ENCODE results near the gene BHLHE40. TPM values are rescaled to one million over a fixed set of nuclear protein-coding genes. Genes with fewer than 3 reads are reported as not detected.

Gene BHLHE40
- total and polyA plus RNA-seq, 2 of the 13 experiments (the other 11 are each of a cell fraction or from before 2014, with no cell fraction given) = 1.8 to 51.0 TPM

DNA sequence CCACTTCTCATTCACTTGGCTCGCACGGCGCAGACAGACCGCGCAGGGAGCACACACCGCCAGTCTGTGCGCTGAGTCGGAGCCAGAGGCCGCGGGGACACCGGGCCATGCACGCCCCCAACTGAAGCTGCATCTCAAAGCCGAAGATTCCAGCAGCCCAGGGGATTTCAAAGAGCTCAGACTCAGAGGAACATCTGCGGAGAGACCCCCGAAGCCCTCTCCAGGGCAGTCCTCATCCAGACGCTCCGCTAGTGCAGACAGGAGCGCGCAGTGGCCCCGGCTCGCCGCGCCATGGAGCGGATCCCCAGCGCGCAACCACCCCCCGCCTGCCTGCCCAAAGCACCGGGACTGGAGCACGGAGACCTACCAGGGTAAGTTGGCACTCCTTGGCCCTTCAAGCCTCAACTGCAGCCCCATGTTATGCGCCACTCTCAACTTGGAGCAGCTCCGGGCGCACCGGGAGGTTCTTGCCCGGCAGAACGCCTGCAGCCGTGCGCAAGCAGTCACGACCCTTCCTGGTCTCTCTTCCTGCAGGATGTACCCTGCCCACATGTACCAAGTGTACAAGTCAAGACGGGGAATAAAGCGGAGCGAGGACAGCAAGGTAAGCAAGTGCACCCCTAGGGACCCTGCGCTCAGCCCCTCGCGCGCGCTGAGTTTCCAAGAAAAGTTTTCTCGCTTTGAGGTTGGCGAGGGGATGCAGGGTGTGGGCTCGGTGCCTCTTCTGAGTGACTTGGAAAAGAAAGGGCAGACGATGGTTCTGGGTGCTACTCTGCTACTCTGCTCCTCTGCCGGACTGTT is at the start of gene BHLHE40 (continued):
- no peak; the same call in 1 of the 2 replicates for TF ChIP-seq ZNF225 (CRISPR knock-in tag; IDR thresholded peaks at IDR 0.05)
- no peak for TF ChIP-seq ZNF556 (CRISPR knock-in tag; IDR thresholded peaks at IDR 0.05; ENCODE audit: borderline replicate concordance)
- TF ChIP-seq ZNF589 (CRISPR knock-in tag; conservative IDR thresholded peaks at IDR 0.05) = peak; percentile 73; the same call in 1 of the 2 replicates
- peak; percentile 62; the same call in 1 of the 2 replicates for TF ChIP-seq ZNF841 (CRISPR knock-in tag; IDR thresholded peaks at IDR 0.05; ENCODE audit: borderline replicate concordance)
- TF ChIP-seq ZBTB1 (CRISPR knock-in tag; IDR thresholded peaks at IDR 0.05; ENCODE audit: borderline replicate concordance) = no peak
- TF ChIP-seq, protein P1, sequence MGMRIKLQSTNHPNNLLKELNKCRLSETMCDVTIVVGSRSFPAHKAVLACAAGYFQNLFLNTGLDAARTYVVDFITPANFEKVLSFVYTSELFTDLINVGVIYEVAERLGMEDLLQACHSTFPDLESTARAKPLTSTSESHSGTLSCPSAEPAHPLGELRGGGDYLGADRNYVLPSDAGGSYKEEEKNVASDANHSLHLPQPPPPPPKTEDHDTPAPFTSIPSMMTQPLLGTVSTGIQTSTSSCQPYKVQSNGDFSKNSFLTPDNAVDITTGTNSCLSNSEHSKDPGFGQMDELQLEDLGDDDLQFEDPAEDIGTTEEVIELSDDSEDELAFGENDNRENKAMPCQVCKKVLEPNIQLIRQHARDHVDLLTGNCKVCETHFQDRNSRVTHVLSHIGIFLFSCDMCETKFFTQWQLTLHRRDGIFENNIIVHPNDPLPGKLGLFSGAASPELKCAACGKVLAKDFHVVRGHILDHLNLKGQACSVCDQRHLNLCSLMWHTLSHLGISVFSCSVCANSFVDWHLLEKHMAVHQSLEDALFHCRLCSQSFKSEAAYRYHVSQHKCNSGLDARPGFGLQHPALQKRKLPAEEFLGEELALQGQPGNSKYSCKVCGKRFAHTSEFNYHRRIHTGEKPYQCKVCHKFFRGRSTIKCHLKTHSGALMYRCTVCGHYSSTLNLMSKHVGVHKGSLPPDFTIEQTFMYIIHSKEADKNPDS (CRISPR knock-in tag; IDR thresholded peaks at IDR 0.05) = 0 out of 2 replicates have a peak, but pooled peaks have one; percentile 10
- TF ChIP-seq PHF8 (CRISPR knock-in tag; IDR thresholded peaks at IDR 0.05) = peak; percentile 42
- no peak; the same call in 1 of the 2 replicates for TF ChIP-seq POGZ (CRISPR knock-in tag; IDR thresholded peaks at IDR 0.05)
- TF ChIP-seq, protein P2, sequence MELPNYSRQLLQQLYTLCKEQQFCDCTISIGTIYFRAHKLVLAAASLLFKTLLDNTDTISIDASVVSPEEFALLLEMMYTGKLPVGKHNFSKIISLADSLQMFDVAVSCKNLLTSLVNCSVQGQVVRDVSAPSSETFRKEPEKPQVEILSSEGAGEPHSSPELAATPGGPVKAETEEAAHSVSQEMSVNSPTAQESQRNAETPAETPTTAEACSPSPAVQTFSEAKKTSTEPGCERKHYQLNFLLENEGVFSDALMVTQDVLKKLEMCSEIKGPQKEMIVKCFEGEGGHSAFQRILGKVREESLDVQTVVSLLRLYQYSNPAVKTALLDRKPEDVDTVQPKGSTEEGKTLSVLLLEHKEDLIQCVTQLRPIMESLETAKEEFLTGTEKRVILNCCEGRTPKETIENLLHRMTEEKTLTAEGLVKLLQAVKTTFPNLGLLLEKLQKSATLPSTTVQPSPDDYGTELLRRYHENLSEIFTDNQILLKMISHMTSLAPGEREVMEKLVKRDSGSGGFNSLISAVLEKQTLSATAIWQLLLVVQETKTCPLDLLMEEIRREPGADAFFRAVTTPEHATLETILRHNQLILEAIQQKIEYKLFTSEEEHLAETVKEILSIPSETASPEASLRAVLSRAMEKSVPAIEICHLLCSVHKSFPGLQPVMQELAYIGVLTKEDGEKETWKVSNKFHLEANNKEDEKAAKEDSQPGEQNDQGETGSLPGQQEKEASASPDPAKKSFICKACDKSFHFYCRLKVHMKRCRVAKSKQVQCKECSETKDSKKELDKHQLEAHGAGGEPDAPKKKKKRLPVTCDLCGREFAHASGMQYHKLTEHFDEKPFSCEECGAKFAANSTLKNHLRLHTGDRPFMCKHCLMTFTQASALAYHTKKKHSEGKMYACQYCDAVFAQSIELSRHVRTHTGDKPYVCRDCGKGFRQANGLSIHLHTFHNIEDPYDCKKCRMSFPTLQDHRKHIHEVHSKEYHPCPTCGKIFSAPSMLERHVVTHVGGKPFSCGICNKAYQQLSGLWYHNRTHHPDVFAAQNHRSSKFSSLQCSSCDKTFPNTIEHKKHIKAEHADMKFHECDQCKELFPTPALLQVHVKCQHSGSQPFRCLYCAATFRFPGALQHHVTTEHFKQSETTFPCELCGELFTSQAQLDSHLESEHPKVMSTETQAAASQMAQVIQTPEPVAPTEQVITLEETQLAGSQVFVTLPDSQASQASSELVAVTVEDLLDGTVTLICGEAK (IDR thresholded peaks at IDR 0.05) = no peak
- TF ChIP-seq, protein P2 (CRISPR knock-in tag; IDR thresholded peaks at IDR 0.05) = peak; percentile 35; the same call in 1 of the 2 replicates
- peak; percentile 22; the same call in 1 of the 2 replicates for TF ChIP-seq ZNF772 (CRISPR knock-in tag; IDR thresholded peaks at IDR 0.05)
- TF ChIP-seq ZNF782 (CRISPR knock-in tag; IDR thresholded peaks at IDR 0.05; ENCODE audit: borderline replicate concordance) = peak; percentile 39; the same call in 1 of the 2 replicates
- TF ChIP-seq BATF2 (CRISPR knock-in tag; IDR thresholded peaks at IDR 0.05) = 0 out of 2 replicates have a peak, but pooled peaks have one; percentile 79
- no peak for TF ChIP-seq E2F5 (CRISPR knock-in tag; conservative IDR thresholded peaks at IDR 0.05)
